Epithelial cell of proximal tubule (primary cell): ENCODE results near the gene EPS8L3. TPM values are rescaled to one million over a fixed set of nuclear protein-coding genes. Genes with fewer than 3 reads are reported as not detected.

ENCODE experiments used
- DNase-seq: peaks from one replicate; pipeline ENCODE4 v3.0.0-alpha.2; 2011; ENCODE audit warnings: low read depth
- H3K4me3 ChIP-seq: 2 replicates; pipeline ENCODE4 v1.5.1; 2011; ENCODE audit warnings: low read depth, mild to moderate bottlenecking, low read length
- CTCF ChIP-seq: conservative IDR thresholded peaks from 2 replicates; pipeline ENCODE4 v1.5.1; 2012; ENCODE audit warnings: low read depth, mild to moderate bottlenecking, low read length
- total RNA-seq: library from RNA; depleted of rRNA; stranded (reverse); fragments of >200 nt; gene quantifications from 2 replicates; pipeline ENCODE4 v1.2.3, GENCODE V29; 2015

The EPS8L3 gene
- total RNA-seq, 1 donor from 2014 or later: not detected

- DNase-seq: no peak
- TF ChIP-seq CTCF: no peak
- no peak overlapping the region for H3K4me3 ChIP-seq
These were observed 41.9 kb upstream of the EPS8L3 start for GRCh38 chr1:109805486-109806165.

- no peak overlapping the region for H3K4me3 ChIP-seq
- TF ChIP-seq CTCF: no peak
- no peak for DNase-seq
These were observed 40.9 kb upstream of the EPS8L3 start for GRCh38 chr1:109804660-109805059.

GRCh38 chr1:109803901-109804331 lies 40.2 kb upstream of the EPS8L3 start:
- no peak overlapping the region for H3K4me3 ChIP-seq
- no peak for TF ChIP-seq CTCF
- DNase-seq: no peak

GRCh38 chr1:109802901-109803561 lies 39.3 kb upstream of the EPS8L3 start:
- H3K4me3 ChIP-seq: no peak overlapping the region
- no peak for TF ChIP-seq CTCF
- DNase-seq: no peak

- H3K4me3 ChIP-seq: no peak overlapping the region
- TF ChIP-seq CTCF: no peak
- DNase-seq: no peak
These were observed 38.6 kb upstream of the EPS8L3 start for GRCh38 chr1:109802136-109802900.

- no peak for TF ChIP-seq CTCF
- H3K4me3 ChIP-seq: no peak overlapping the region
- DNase-seq: no peak
These were observed 38.0 kb upstream of the EPS8L3 start for GRCh38 chr1:109801791-109802135.
